HG03432 (cell line): ENCODE data around the gene PDE4D.

Experiments
- ATAC-seq: cut with Tn5 transposase; IDR thresholded peaks from one replicate; pipeline ENCODE4 v1.9.1; 2021; ENCODE audit warnings: mild to moderate bottlenecking, moderate library complexity; ENCODE audit not compliant: unreplicated experiment

PDE4D gene

GRCh38 chr5:59840200-59840601 is 53.3 kb downstream of the PDE4D start:
- no peak for ATAC-seq

GRCh38 chr5:59838989-59839388 is 54.5 kb downstream of the PDE4D start:
- no peak for ATAC-seq

- ATAC-seq, result no peak
These were observed 55.5 kb downstream of the PDE4D start for GRCh38 chr5:59838067-59838466.

GRCh38 chr5:59837071-59837470 is 56.5 kb downstream of the PDE4D start:
- ATAC-seq, result no peak

- ATAC-seq, result no peak
These were observed 57.7 kb downstream of the PDE4D start for GRCh38 chr5:59835800-59836199.

GRCh38 chr5:59833448-59833847 is 60.1 kb downstream of the PDE4D start:
- ATAC-seq, result no peak

GRCh38 chr5:59832577-59833301 is 60.8 kb downstream of the PDE4D start:
- ATAC-seq, result no peak

- ATAC-seq, result no peak
These were observed 62.1 kb downstream of the PDE4D start for GRCh38 chr5:59831326-59832010.

GRCh38 chr5:59830536-59831200 is 62.9 kb downstream of the PDE4D start:
- no peak for ATAC-seq

GRCh38 chr5:59829922-59830321 is 63.6 kb downstream of the PDE4D start:
- ATAC-seq, result no peak

- ATAC-seq, result no peak
These were observed 64.1 kb downstream of the PDE4D start for GRCh38 chr5:59829386-59829785.

GRCh38 chr5:59828623-59829022 is 64.9 kb downstream of the PDE4D start:
- no peak for ATAC-seq

GRCh38 chr5:59826996-59827395 is 66.5 kb downstream of the PDE4D start:
- ATAC-seq, result no peak

- ATAC-seq, result no peak
These were observed 70.1 kb downstream of the PDE4D start for GRCh38 chr5:59823420-59823819.

- ATAC-seq, result no peak
These were observed 73.7 kb downstream of the PDE4D start for GRCh38 chr5:59819806-59820205.

- ATAC-seq, result no peak
These were observed 76.0 kb downstream of the PDE4D start for GRCh38 chr5:59817536-59817935.

GRCh38 chr5:59816654-59817300 is 76.7 kb downstream of the PDE4D start:
- no peak for ATAC-seq

GRCh38 chr5:59814537-59814872 is 79.0 kb downstream of the PDE4D start:
- ATAC-seq, result no peak

- peak; percentile 68 for ATAC-seq
These were observed 79.6 kb downstream of the PDE4D start for GRCh38 chr5:59813761-59814536.

GRCh38 chr5:59810041-59810440 is 83.5 kb downstream of the PDE4D start:
- ATAC-seq, result peak; percentile 64

- ATAC-seq, result no peak
These were observed 85.7 kb downstream of the PDE4D start for GRCh38 chr5:59807806-59808205.
